GM18526 (cell line): ENCODE measurements around the gene MAFF.

Experiments used
- POLR2A ChIP-seq: IDR thresholded peaks from 3 replicates; pipeline ENCODE4 v1.6.1; 2011; ENCODE audit not compliant: insufficient read length; ENCODE audit errors: extremely low read depth

The MAFF gene

DNA sequence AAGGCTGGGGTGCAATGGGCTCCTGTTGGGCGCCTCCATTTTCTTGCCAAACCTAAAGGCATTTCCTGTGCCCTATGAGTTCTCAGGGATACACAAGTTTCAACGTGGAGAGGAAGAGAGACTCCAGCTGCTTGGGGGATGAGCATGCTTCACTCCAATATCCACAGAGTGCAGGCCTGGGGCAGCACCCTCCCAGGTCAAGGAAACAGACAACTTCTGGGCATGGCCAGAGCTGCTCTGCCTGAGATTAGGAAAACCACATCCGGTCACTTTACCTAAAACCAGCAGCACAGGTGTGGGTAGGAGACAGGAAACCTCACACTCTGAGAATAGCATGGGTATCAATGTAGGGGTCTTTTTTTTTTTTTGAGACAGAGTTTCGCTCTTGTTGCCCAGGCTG is 42.3 kb downstream of the MAFF start:
- no peak for TF ChIP-seq POLR2A

DNA sequence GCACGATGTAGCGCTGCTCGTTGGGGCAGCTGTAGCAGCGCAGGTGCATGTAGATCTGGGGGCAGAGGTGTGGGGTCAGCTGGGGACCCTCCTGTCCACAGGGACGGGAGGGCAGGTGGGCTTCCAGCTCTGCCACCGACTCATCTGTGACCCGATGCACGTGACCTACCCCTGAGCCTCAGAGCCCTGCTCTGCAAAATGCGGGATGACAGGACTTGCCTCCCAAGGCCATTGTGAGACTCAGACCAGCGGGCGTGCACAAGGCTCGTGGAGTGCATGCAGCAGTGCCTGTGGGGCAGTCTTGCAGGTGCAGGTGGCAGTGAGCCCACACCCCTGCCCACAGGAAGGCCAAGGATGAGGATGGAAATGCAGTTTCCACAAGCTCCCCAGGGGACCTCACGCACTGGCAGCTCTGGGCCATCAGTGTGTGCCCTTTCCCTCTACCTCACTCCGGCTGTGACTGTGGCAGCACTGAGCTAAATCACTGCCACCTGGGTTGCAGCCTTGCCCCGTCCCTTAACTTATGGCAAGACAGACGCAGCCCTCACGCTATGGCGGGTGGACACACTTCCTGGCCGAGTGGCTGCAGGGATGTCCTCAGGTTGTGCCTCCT is 44.4 kb downstream of the MAFF start:
- TF ChIP-seq POLR2A: no peak

DNA sequence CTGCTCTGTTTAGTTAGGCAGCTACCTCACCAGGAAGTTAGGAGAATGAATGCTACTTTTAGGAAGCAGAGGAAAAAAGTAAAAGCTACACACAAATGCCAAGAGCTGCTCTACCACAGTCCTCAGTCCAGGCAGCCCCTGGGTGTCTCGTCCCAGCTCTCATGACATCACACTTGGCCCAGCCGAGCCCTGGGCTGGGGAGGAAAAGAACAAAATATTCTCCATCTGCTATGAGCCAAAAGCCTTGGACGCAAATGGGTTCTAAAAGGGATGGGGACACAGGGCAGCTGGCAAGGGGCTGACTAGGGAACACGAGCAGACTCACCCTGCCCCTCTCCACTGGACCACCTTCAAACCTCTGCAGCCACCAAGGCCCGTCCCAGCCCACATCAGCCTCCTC is 44.9 kb downstream of the MAFF start:
- no peak for TF ChIP-seq POLR2A

DNA sequence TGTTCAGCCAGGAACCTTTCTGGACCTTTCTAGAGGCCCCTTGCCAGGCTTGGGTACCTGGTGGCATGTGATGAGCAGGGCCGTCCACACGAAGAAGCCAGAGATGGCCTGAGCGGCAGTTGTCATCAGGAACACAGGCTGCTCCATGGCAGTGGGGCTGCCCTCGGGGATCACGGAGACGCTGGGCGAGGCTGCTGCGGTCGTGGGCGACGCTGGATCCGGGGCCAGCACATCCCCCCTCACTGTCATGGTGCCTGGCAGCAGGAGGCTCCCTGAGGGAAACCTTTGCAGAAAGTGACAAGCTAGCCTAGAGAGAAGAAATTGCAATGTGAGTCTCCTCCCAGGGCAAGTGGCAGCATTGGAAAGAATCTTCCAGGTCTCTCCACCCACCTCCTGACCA is 45.9 kb downstream of the MAFF start:
- no peak for TF ChIP-seq POLR2A

DNA sequence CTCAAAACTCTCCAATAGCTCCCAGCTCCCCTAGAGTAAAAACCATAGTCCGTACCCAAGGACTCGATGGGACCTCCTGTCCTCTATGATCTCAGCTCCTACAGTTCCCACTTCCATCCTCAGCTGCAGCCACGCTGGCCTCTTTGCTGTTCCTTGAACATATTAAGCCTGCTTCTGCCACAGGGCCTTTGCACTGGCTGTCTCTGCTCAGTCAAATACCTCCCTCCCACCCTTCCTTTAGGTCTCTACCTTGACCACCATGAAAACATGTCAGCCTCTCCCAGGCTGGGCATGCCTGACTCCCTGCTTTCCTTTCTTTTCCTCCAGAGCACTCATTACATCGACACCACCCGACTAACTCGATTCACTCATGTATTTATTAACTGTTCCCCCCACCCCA is 46.5 kb downstream of the MAFF start:
- no peak for TF ChIP-seq POLR2A

DNA sequence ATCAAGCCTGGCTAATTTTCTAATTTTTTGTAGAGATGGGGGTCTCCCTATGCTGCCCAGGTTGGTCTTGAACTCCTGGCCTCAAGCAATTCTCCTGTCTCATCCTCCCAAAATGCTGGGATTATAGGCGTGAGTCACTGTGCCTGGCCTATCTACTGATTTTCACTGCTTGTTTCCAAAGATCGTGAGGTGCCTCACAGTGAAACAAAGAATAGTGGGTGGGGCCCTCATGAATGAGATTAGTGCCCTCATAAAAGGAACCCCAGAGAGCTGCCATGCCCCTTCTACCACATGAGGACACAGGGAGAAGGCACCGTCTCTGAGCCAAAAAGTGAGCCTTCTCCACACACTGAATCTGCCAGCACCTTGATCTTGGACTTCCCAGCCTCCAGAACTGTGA is 47.5 kb downstream of the MAFF start:
- TF ChIP-seq POLR2A: no peak

DNA sequence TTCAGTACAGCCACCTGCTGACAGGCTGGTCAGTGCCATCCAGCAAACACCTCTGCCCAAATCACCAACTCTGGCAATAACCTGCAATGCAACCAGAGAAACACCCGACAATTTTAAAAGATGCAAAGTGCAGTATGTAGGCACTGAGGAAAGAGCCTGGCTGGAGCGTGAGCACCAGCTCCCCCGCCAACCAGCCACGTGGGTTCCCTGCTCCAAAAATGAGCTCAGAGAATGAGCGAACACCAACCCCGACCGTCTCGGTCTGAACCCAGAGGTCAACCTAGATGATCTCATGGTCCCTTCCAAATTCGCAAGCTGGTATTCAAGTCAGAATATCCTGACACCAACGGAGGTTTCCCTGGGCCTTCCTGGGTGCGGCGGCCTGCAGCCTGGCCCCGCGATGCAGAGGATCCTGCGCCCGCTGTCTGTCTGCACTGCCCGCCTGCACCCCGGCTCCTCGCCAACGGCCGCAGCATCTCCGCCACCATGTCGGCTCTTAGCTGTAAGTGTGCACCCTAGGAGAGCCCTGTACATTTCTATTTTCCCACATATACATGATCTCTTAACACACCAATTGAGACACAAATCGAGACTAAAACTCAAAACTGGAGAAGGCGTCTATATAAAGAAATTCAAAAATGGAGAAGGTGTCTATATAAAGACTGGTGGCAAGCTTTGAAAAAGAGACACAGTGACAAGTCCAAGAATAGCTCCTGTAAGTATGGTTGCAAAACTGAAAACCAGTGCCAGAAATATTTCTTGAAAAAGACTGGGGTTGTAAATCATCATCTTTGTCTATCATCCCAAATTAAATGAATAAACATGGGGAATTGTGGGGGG is 48.2 kb downstream of the MAFF start:
- TF ChIP-seq POLR2A: no peak

DNA sequence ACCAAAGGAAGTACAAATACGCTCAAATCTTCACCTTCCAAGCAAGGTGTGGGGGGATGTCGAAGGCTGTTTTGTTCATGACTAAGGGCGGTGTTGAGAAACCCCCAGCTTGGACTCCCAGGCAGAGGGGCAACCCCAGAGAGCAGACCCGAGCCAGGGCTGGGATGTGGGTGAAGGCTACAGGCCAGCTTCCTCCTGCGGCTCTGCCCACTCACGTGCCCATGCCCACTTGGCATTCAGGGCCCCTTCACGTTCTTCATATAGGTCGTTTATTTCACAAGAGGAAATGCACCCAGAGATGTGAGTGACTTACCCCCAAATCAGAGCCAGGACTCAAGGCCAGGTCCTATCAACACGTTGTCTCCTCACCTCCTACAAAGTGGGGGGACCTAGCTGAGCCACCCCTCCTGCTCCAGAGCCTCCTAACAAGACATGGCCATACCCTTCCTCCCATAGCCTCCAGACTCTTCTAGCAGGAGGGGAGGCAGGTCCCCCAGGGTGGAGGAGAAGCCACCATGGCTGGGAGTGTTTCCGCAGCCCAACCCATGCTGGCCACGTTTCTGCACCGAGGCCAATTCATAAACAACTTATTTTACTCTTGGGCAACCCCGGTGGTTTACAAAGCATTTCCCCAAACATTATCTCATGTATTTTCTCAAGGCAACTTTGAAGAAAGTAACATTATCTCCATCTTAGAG is 49.0 kb downstream of the MAFF start:
- no peak for TF ChIP-seq POLR2A

DNA sequence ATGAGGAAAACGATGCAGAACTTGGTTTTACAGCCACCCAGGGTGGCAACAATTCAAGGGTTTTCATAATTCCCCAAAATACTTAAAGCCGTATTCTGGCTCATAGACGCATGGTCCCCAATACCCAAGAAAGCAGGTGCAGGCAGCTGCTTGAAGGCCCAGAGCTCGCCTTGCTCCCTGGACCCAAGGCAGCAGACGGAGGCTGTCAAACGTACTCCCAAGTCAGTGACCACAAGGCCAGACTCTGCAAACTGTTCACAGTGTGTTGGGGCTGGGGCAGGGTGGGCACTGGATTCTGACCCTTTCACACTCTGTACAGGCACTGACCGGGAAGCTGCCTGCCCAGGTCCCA is 49.5 kb downstream of the MAFF start:
- no peak for TF ChIP-seq POLR2A

DNA sequence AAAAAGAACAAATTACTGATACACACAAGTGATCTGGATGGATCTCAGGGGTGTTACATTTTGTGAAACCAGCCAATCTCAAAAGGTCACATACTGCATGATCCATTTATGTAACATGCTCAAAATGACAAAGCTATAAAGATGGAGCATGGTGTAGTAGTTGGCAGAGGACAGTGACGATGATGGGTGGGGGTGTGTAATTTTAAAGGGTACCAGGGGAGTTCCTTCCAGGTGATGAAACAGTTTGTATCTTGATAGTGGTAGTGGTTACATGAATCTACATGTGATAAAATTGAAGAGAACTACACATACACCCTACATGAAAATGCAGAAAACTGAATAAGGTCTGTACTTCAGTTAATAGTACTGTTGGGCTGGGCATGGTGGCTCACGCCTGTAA is 53.9 kb downstream of the MAFF start:
- no peak for TF ChIP-seq POLR2A

DNA sequence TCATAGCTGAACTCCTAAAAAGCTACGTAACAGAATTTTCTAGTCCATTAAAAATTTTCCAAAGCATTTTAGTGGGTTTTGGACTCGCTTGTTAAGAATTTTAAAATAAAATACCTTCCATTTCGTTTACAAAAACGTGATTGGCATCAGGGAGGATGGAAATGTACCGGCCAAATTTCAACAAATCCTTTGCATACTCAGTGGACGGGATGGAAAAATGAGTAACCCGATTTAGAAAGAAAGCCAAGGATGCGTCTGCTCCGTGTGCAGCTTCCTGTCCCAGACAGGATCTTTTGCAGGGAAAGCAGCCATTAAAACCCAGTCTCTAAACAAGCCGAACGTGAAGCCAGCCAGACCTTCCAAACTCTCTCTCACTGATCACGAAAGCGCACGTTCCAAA is 55.4 kb downstream of the MAFF start:
- no peak for TF ChIP-seq POLR2A

DNA sequence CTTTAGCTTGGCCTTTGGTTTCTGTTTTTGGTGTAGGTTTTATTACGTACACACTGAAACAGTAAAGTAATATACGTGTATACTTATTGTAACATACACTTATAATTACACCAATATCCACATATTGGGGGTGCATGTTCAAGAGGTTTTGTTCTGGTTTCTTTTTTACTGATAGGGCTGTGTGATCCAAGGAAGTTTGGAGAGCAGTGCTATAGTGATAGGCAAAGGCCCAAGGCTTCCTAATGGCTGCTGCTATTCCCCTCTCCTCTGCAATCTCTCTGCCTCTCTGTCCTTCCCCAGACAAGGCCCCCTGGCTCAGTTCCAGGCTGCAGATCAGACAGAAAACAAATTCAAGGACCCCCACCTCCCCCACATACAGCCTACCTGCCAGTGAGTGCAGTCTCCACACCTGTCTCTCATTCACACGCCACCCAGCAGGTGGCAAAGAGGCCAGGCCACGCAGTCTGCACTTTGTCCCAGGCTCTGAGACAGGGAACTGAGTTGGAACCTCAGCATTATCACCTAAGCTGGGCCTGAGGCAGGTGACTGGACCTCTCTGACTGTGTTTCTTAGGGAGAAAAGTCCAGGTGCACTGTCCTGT is 56.0 kb downstream of the MAFF start:
- no peak for TF ChIP-seq POLR2A

DNA sequence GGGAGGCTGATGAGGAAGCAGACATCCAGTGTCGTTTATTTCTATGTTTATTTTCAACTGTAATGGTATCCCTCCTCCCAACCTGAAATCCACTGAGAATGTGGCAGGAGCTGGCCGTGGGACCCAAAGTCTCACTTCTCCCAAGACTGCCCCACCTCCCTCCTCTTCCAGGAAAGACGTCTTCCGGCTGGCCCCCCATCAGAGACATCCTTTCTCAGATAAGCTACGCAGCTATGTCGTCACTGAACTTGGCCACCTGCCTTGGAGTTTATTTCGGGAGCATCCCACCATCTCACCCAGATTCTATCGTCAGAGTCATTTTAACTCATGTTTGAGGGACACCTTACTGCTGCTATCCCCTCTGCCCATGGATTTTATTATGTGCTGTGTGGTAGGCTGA is 57.1 kb downstream of the MAFF start:
- no peak for TF ChIP-seq POLR2A

DNA sequence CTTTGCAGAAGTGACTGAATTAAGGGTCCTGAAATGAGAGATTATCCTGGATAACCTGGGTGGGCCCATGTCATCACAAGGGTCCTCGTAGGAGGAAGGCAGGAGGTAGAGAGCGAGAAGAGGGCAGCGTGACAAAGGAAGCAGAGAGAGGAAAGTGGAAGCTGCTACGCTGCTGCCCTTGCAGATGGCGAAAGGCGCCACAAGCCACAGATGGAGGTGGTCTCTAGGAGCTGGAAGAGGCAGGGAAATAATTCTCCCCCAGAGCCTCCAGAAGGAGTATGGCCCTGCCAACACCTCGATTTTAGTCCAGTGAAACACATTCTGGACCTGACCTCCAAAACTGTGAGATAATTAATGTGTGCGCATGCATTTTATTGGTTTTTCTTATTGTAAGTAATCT is 57.6 kb downstream of the MAFF start:
- TF ChIP-seq POLR2A: no peak

DNA sequence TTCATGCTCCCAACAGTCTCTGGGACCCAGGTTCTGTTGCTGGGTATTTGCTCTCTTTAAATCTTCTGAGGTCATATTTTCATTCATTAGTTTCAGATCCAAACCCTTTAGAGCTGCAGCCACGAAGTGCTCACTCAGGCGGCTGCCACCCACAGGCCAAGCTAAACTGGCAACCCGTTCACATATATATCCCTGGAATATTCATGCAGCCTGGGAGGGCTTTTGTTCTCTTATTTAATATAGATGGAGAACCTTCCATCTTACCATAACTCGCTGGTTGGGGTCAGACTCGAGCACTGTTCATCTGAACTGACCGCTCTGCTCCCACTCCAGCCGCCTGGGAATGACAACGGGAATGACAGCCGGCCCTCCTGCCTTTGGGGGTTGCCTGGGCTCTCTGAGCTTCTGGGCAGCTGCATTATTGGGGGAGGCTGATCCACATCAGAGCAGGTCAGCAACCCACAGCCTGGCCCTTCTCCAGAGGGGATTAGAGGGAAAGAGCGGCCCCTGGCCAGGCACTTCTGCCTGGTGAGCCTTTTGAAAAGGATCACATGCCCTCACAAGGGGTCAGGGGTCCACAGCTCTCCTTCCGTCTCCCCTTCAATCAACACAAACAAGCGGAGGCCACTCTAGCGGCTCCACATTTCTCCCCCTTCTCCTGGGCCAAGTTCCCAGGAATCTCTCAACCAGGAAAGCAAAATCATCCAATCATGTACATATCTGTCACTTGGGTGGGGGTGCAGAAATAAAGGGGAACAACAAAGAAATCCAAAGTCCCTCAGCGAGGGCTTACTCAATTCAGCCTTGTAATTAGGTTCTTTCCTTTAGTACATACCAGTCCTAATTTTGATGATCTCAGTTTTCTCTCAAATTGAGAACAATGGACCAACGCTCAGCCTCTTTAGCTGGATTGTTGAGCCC is 59.2 kb downstream of the MAFF start:
- no peak for TF ChIP-seq POLR2A
